DND-41 (cell line): ENCODE results near the gene CD82.

Source experiments
- CTCF ChIP-seq: IDR thresholded peaks from 2 replicates; pipeline ENCODE4 v1.5.1; 2012; ENCODE audit warnings: borderline replicate concordance, low read length, moderate library complexity, mild to moderate bottlenecking; ENCODE audit not compliant: poor library complexity, severe bottlenecking; ENCODE audit errors: extremely low read depth
- EZH2 ChIP-seq: IDR thresholded peaks from 3 replicates; pipeline ENCODE4 v1.6.1; 2012; ENCODE audit warnings: borderline replicate concordance, low read depth, mild to moderate bottlenecking, moderate library complexity, low read length, inconsistent platforms; ENCODE audit not compliant: severe bottlenecking

GRCh38 chr11:44530413-44531115 is 34.9 kb upstream of the CD82 start:
- no peak for TF ChIP-seq CTCF
- TF ChIP-seq EZH2, result no peak
